ENCODE data around the gene TOMM20. TPM values are rescaled to one million over a fixed set of nuclear protein-coding genes. Genes with fewer than 3 reads are reported as not detected.

Gene TOMM20
- total and polyA plus RNA-seq, 2 of the 8 experiments (the other 6 are each of a cell fraction or from before 2014, with no cell fraction given) = 71.4 to 168 TPM

DNA sequence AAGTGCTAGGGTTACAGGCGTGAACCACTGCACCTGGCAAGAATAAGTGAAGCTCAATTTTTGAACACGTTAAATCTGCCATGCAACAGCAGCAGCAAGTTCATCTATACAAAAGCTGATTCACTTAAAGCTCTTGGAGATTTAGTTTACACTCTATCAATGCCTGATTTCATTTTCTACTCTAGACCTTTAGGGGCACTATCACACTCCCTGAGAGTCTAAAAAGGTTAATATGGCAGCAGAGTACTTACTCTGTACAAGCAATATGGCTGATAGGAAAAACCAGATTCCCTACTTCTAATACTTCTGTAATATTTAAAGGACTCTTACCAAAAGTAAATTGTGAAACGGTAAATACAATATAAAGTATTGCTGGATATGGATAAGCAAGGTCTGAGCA is 27.6 kb upstream of the TOMM20 start:
- FAIRE-seq (no peak), DNase-seq (ENCODE audit: low read depth in 1 of 2, low spot score in 2 of 2) (no peak)
- H3K23me2 ChIP-seq (ENCODE audit: low read depth, low read length) = peaks cover 1% of the 10 kb centered on the region; the same call in 1 of the 2 replicates
- no peaks in the 10 kb centered on the region; the same call in 1 of the 2 replicates for H3K79me1 ChIP-seq (ENCODE audit: low read depth, low read length)
- H3K14ac ChIP-seq (ENCODE audit: insufficient read length) = no peak overlapping the region
- no peak overlapping the region for H4K8ac ChIP-seq (ENCODE audit: extremely low read depth, insufficient read depth, low read length)
- H3K27me3 ChIP-seq (replicated peaks in 1 of 4; ENCODE audit: control insufficient read depth in 3 of 4, extremely low read depth in 1 of 4, insufficient read depth in 3 of 4, low read length in 3 of 4) = no peaks in the 10 kb centered on the region
- H4K20me1 ChIP-seq (replicated peaks in 1 of 2; ENCODE audit: control insufficient read depth in 1 of 2, insufficient read depth in 2 of 2, low read length in 2 of 2) = peaks cover 0 to 4% of the 10 kb centered on the region in 2 experiments
- H3K56ac ChIP-seq (replicated peaks; ENCODE audit: insufficient read length, low read depth, low read length) = no peak overlapping the region
- H2BK5ac ChIP-seq (ENCODE audit: low read depth, low read length) = no peak overlapping the region
- H2AFZ ChIP-seq (ENCODE audit: low read length) = no peak overlapping the region
- H3K4ac ChIP-seq (replicated peaks; ENCODE audit: insufficient read length, low read depth, low read length) = no peak overlapping the region
- peaks cover 0 to 30% of the 10 kb centered on the region in 2 experiments; a peak in 2 of 4 replicates for H3K79me2 ChIP-seq (ENCODE audit: control insufficient read depth in 1 of 2, insufficient read depth in 2 of 2, low read length in 2 of 2)
- no peak overlapping the region for H4K5ac ChIP-seq (ENCODE audit: insufficient read length, low read depth, low read length)
- H2BK120ac ChIP-seq (replicated peaks; ENCODE audit: low read depth, low read length) = no peak overlapping the region
- no peak overlapping the region for H2BK20ac ChIP-seq (ENCODE audit: low read length)
- H3K23ac ChIP-seq (ENCODE audit: insufficient read length) = no peak overlapping the region
- CTCF ChIA-PET (ENCODE audit: partially characterized antibody) = interaction anchor here (0.6 to 2.3 kb wide), 8 partner anchors 9 to 260 kb away, joined by 3 to 7 read pairs (median 4); no protein-coding TSS in a partner anchor
- no peak overlapping the region for H2BK12ac ChIP-seq (ENCODE audit: low read depth, low read length)
- 88% methylated on average over 3 of the region's 3 CpGs; no CpG with 5 or more reads in 1 of the 2 experiments for WGBS, 2 experiments (ENCODE audit: extremely low coverage in 1 of 2, insufficient coverage in 1 of 2, insufficient read length in 1 of 2, insufficient replicate concordance in 2 of 2, low coverage in 1 of 2, low lambda C conversion rate in 2 of 2, missing lambda C conversion rate in 1 of 2)
- no peak overlapping the region for H3K27ac ChIP-seq (ENCODE audit: low read depth, low read length)
- H3K36me3 ChIP-seq (ENCODE audit: control insufficient read depth in 2 of 4, insufficient read depth in 4 of 4, low read length in 3 of 4) = peaks cover 18 to 64% (median 49%) of the 10 kb centered on the region in 4 experiments
- no peak overlapping the region for H3K9ac ChIP-seq (replicated peaks in 1 of 4; ENCODE audit: extremely low read depth in 1 of 4, low read depth in 3 of 4, low read length in 3 of 4)
- no peaks in the 10 kb centered on the region for H3K9me3 ChIP-seq (ENCODE audit: insufficient read depth in 2 of 2, low read depth in 1 of 2, low read length in 1 of 2)
- no peak overlapping the region for H2AK5ac ChIP-seq (ENCODE audit: low read depth, low read length)
- H3K4me1 ChIP-seq (replicated peaks in 1 of 4; ENCODE audit: control insufficient read depth in 3 of 4, insufficient read depth in 4 of 4, low read length in 3 of 4) = peaks cover 0 to 2% (median 0%) of the 10 kb centered on the region in 4 experiments; a peak in 2 of 7 replicates
- H3K18ac ChIP-seq (ENCODE audit: extremely low read depth, low read length) = no peak overlapping the region
- POLR2A ChIA-PET (ENCODE audit: partially characterized antibody) = interaction anchor here (1.0 to 2.3 kb wide), 6 partner anchors 9 to 34 kb away, joined by 3 to 18 read pairs (median 5); no protein-coding TSS in a partner anchor
- H2BK15ac ChIP-seq (ENCODE audit: low read length) = no peak overlapping the region
- no peak overlapping the region for H3K4me3 ChIP-seq (ENCODE audit: extremely low read depth in 1 of 4, insufficient read depth in 2 of 4, low read depth in 3 of 4, low read length in 4 of 4)
- H3K4me2 ChIP-seq (ENCODE audit: insufficient read depth in 1 of 2, low read depth in 2 of 2, low read length in 2 of 2) = no peak overlapping the region
- H4K91ac ChIP-seq (replicated peaks; ENCODE audit: insufficient read length, low read length) = no peak overlapping the region
- TF ChIP-seq NANOG (IDR thresholded peaks at IDR 0.05; ENCODE audit: insufficient read depth, low read depth, low read length, poor library complexity, severe bottlenecking) (no peak), RBBP5 (IDR thresholded peaks at IDR 0.05; ENCODE audit: borderline replicate concordance, low read depth, low read length) (no peak), HDAC6 (IDR thresholded peaks at IDR 0.05; ENCODE audit: low read depth, low read length) (no peak), BRCA1 (IDR thresholded peaks at IDR 0.05; ENCODE audit: low read depth, low read length) (no peak), PHF8 (conservative IDR thresholded peaks at IDR 0.05; ENCODE audit: low read depth, low read length) (no peak), TEAD4 (IDR thresholded peaks at IDR 0.05; ENCODE audit: low read depth, low read length) (no peak), TBP (IDR thresholded peaks at IDR 0.05; ENCODE audit: low read depth, low read length) (no peak), JUN (IDR thresholded peaks at IDR 0.05; ENCODE audit: low read depth, low read length) (no peak)
- TF ChIP-seq, protein P1, sequence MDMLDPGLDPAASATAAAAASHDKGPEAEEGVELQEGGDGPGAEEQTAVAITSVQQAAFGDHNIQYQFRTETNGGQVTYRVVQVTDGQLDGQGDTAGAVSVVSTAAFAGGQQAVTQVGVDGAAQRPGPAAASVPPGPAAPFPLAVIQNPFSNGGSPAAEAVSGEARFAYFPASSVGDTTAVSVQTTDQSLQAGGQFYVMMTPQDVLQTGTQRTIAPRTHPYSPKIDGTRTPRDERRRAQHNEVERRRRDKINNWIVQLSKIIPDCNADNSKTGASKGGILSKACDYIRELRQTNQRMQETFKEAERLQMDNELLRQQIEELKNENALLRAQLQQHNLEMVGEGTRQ (IDR thresholded peaks at IDR 0.05; ENCODE audit: low read length) = no peak
- TF ChIP-seq, protein P2, sequence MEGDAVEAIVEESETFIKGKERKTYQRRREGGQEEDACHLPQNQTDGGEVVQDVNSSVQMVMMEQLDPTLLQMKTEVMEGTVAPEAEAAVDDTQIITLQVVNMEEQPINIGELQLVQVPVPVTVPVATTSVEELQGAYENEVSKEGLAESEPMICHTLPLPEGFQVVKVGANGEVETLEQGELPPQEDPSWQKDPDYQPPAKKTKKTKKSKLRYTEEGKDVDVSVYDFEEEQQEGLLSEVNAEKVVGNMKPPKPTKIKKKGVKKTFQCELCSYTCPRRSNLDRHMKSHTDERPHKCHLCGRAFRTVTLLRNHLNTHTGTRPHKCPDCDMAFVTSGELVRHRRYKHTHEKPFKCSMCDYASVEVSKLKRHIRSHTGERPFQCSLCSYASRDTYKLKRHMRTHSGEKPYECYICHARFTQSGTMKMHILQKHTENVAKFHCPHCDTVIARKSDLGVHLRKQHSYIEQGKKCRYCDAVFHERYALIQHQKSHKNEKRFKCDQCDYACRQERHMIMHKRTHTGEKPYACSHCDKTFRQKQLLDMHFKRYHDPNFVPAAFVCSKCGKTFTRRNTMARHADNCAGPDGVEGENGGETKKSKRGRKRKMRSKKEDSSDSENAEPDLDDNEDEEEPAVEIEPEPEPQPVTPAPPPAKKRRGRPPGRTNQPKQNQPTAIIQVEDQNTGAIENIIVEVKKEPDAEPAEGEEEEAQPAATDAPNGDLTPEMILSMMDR (IDR thresholded peaks at IDR 0.05; ENCODE audit: control extremely low read depth in 1 of 3, insufficient read depth in 1 of 3, low read depth in 1 of 3, low read length in 3 of 3) = no peak

Data from H1 (cell line).